Measurements from ENCODE around the gene TENM4. TPM values are rescaled to one million over a fixed set of nuclear protein-coding genes. Genes with fewer than 3 reads are reported as not detected.

Gene TENM4
- polyA plus RNA-seq, 1 of the 3 experiments (the other 2 are of a cell fraction) = 16.7 TPM

DNA sequence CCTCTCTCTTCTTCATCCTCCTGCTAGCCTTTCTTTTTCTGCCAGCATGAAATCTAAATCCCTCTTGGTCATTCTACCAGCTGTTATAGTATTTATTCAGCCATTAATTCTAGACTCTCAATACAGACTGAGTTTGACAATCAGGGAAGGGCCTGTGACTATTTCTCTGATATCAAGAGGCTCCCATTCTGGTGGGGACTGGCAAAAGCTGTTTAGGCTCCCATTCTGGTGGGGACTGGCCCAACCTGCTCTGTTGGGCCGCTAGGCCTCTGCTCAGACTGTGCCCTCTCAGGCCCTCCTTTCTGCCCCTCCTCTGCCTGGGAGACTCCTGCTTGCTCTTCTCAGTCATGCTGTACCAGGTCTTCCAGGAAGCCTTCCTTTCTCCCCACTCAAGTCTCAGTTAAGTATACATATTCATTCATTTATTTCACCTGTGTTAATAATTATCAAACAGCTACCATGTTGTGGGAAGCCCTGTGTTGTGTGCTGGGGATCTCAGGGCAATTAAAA, 542.5 kb downstream of the TENM4 start:
- DNase-seq = no peak
- H4K20me1 ChIP-seq (ENCODE audit: insufficient read depth) = no peaks in the 10 kb centered on the region
- no peaks in the 10 kb centered on the region for H3K79me2 ChIP-seq (ENCODE audit: insufficient read depth)
- no peaks in the 10 kb centered on the region for H3K9me3 ChIP-seq
- H3K4me2 ChIP-seq = no peak overlapping the region
- peaks cover 0 to 7% of the 10 kb centered on the region in 2 experiments; a peak in 2 of 4 replicates for H3K4me1 ChIP-seq (ENCODE audit: control insufficient read depth in 1 of 2, insufficient read depth in 2 of 2, low read depth in 1 of 2, low read length in 1 of 2)
- WGBS (ENCODE audit: low lambda C conversion rate) = 57% methylated on average over 1 of the region's 1 CpG
- H3K27me3 ChIP-seq (ENCODE audit: insufficient read depth) = no peaks in the 10 kb centered on the region
- no peak overlapping the region for H3K4me3 ChIP-seq (ENCODE audit: low read depth in 2 of 2, low read length in 1 of 2)
- H3K27ac ChIP-seq (ENCODE audit: low read depth in 2 of 2, low read length in 1 of 2) = no peak overlapping the region
- H3K36me3 ChIP-seq (replicated peaks in 1 of 2; ENCODE audit: control insufficient read depth in 1 of 2, insufficient read depth in 2 of 2, low read length in 1 of 2) = peaks cover 0 to 42% of the 10 kb centered on the region in 2 experiments
- no peaks in the 10 kb centered on the region for H3F3A ChIP-seq (replicated peaks; ENCODE audit: insufficient read depth)
- ChIA-PET CTCF (interaction anchor here (1.2 to 1.9 kb wide), 2 partner anchors 253 to 334 kb away, joined by 3 to 5 read pairs; no protein-coding TSS in a partner anchor), POLR2A (no interaction called here)
- no peak overlapping the region for H2AFZ ChIP-seq (ENCODE audit: low read depth)
- no peak overlapping the region for H3K9ac ChIP-seq
- TF ChIP-seq GABPA (IDR thresholded peaks at IDR 0.05; ENCODE audit: low read depth) = no peak
- TF ChIP-seq TAF1 (IDR thresholded peaks at IDR 0.05; ENCODE audit: borderline replicate concordance, low read depth, low read length) = no peak
- no peak for TF ChIP-seq CHD2 (IDR thresholded peaks at IDR 0.05; ENCODE audit: low read length, partially characterized antibody)
- TF ChIP-seq SIN3A (IDR thresholded peaks at IDR 0.05; ENCODE audit: borderline replicate concordance, low read depth, low read length) = no peak
- TF ChIP-seq, protein P1, sequence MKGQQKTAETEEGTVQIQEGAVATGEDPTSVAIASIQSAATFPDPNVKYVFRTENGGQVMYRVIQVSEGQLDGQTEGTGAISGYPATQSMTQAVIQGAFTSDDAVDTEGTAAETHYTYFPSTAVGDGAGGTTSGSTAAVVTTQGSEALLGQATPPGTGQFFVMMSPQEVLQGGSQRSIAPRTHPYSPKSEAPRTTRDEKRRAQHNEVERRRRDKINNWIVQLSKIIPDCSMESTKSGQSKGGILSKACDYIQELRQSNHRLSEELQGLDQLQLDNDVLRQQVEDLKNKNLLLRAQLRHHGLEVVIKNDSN (IDR thresholded peaks at IDR 0.05; ENCODE audit: borderline replicate concordance, low read depth) = no peak
- TF ChIP-seq ELF1 (IDR thresholded peaks at IDR 0.05) = no peak
- TF ChIP-seq, protein P2, sequence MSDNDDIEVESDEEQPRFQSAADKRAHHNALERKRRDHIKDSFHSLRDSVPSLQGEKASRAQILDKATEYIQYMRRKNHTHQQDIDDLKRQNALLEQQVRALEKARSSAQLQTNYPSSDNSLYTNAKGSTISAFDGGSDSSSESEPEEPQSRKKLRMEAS (IDR thresholded peaks at IDR 0.05; ENCODE audit: low read depth) = no peak
- no peak for TF ChIP-seq RCOR1 (IDR thresholded peaks at IDR 0.05; ENCODE audit: low read length)
- no peak for TF ChIP-seq FOXJ3 (CRISPR knock-in tag; IDR thresholded peaks at IDR 0.05)
- no peaks in the 10 kb centered on the region for H3K9me2 ChIP-seq

DNA sequence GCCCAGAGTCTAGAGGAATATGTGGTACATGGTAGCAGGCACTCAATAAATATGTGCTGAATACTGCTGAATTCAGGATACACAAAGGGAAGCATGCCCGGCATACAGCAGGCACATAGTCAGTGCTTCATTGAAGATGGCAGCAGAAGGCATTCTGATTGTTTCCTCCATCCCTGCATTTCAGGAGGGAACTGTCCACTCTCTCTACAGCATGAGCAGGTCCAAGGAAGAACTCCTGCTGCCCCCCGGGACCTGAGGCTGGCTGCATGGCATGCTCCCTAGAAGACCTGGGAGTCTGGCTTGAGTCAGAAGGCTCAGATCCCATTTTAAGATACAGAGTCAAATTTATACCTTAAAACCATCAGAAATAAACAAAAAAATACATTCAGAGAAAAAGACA, 546.8 kb downstream of the TENM4 start:
- Histone ChIP-seq H4K20me1 (ENCODE audit: insufficient read depth) (no peaks in the 10 kb centered on the region), H2AFZ (ENCODE audit: low read depth) (no peak overlapping the region), H3K27me3 (ENCODE audit: insufficient read depth) (no peaks in the 10 kb centered on the region), H3K4me2 (no peak overlapping the region), H3K36me3 (replicated peaks in 1 of 2; ENCODE audit: control insufficient read depth in 1 of 2, insufficient read depth in 2 of 2, low read length in 1 of 2) (peaks cover 0 to 29% of the 10 kb centered on the region in 2 experiments), H3K79me2 (ENCODE audit: insufficient read depth) (no peaks in the 10 kb centered on the region), H3K9me3 (no peaks in the 10 kb centered on the region), H3K4me3 (ENCODE audit: low read depth in 2 of 2, low read length in 1 of 2) (no peak overlapping the region), H3K9me2 (no peaks in the 10 kb centered on the region), H3F3A (replicated peaks; ENCODE audit: insufficient read depth) (no peaks in the 10 kb centered on the region), H3K27ac (ENCODE audit: low read depth in 2 of 2, low read length in 1 of 2) (peak overlapping the region in 1 of 2 experiments; percentile 4; a peak in 1 of 4 replicates), H3K4me1 (ENCODE audit: control insufficient read depth in 1 of 2, insufficient read depth in 2 of 2, low read depth in 1 of 2, low read length in 1 of 2) (peaks cover 0 to 7% of the 10 kb centered on the region in 2 experiments; a peak in 2 of 4 replicates), H3K9ac (no peak overlapping the region)
- no peak for DNase-seq
- no peak for TF ChIP-seq MEF2A (IDR thresholded peaks at IDR 0.05; ENCODE audit: borderline replicate concordance, low read depth)
- TF ChIP-seq, protein P3, sequence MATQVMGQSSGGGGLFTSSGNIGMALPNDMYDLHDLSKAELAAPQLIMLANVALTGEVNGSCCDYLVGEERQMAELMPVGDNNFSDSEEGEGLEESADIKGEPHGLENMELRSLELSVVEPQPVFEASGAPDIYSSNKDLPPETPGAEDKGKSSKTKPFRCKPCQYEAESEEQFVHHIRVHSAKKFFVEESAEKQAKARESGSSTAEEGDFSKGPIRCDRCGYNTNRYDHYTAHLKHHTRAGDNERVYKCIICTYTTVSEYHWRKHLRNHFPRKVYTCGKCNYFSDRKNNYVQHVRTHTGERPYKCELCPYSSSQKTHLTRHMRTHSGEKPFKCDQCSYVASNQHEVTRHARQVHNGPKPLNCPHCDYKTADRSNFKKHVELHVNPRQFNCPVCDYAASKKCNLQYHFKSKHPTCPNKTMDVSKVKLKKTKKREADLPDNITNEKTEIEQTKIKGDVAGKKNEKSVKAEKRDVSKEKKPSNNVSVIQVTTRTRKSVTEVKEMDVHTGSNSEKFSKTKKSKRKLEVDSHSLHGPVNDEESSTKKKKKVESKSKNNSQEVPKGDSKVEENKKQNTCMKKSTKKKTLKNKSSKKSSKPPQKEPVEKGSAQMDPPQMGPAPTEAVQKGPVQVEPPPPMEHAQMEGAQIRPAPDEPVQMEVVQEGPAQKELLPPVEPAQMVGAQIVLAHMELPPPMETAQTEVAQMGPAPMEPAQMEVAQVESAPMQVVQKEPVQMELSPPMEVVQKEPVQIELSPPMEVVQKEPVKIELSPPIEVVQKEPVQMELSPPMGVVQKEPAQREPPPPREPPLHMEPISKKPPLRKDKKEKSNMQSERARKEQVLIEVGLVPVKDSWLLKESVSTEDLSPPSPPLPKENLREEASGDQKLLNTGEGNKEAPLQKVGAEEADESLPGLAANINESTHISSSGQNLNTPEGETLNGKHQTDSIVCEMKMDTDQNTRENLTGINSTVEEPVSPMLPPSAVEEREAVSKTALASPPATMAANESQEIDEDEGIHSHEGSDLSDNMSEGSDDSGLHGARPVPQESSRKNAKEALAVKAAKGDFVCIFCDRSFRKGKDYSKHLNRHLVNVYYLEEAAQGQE (IDR thresholded peaks at IDR 0.05; ENCODE audit: low read depth, low read length) = peak; percentile 79; the same call in 1 of the 2 replicates
- ChIA-PET POLR2A (no interaction called here), CTCF (no interaction called here)
- 81% methylated on average over 2 of the region's 2 CpGs for WGBS (ENCODE audit: low lambda C conversion rate)

All from SK-N-SH (cell line).